HCT116 (cell line): ENCODE measurements around the gene CBS. TPM values are rescaled to one million over a fixed set of nuclear protein-coding genes. Genes with fewer than 3 reads are reported as not detected.
"Not testable (repeated sequence)": the region's sequence is repeated elsewhere in the genome, so short reads cannot be mapped to it uniquely, and the experiment has no call there.

Source experiments
- ATAC-seq: fragments of 200-7000 bp; cut with Tn5 transposase; 2 replicates; pipeline ENCODE4 v1.9.1; 2020; ENCODE audit warnings: mild to moderate bottlenecking, moderate library complexity
- BruUV-seq: library from RNA; stranded (reverse); fragments of 400-500 nt; replicated peaks from 2 replicates; lab custom pipeline; 2021; lab: Mats Ljungman, UMichigan
- CTCF ChIA-PET: fragments of 300-600 bp; sonication (Branson Sonifier 250); formaldehyde crosslinking; loops from one replicate; lab custom pipeline; 2021; ENCODE audit warnings: antibody characterized with exemption; lab: Charles Lee
- POLR2A ChIA-PET: fragments of 300-600, 350-600 bp; sonication (Branson Sonifier 250); formaldehyde crosslinking; loops from one replicate; lab custom pipeline; 2021; ENCODE audit warnings: antibody characterized with exemption; lab: Charles Lee
- RAD21 ChIA-PET, 2 experiments: fragments of 300-600 bp; sonication (Branson Sonifier 250); formaldehyde crosslinking; loops; one replicate each; lab custom pipeline; 2023; ENCODE audit warnings: low total read pairs in 2 of 2; ENCODE audit not compliant: uncharacterized antibody in 2 of 2, unreplicated experiment in 2 of 2, low non-redundant PET in 1 of 2; lab: Charles Lee
- DNase-seq: peaks from one replicate; pipeline ENCODE4 v3.0.0-alpha.2; 2010; ENCODE audit warnings: low read depth, low spot score
- H2AFZ ChIP-seq: fragments of 200-600 bp; shearing (Covaris generic), sonication (generic); 2 replicates; pipeline ENCODE4 v1.6.1; 2017; ENCODE audit warnings: low read depth, mixed run types, mixed read lengths, antibody characterized with exemption, low read length; ENCODE audit not compliant: poor library complexity, severe bottlenecking
- H3K27ac ChIP-seq: 2 replicates; pipeline ENCODE4 v1.5.1; 2012; ENCODE audit warnings: low read depth, low read length
- H3K27me3 ChIP-seq: fragments of 200-600 bp; sonication (generic); 2 replicates; pipeline ENCODE4 v1.6.1; 2016; ENCODE audit warnings: mixed run types, low read length, mixed read lengths; ENCODE audit not compliant: insufficient read depth
- H3K36me3 ChIP-seq, 2 experiments: fragments of 200-500 bp in 1 of 2; fragments of 200-600 bp in 1 of 2; sonication (Bioruptor generic) in 1 of 2; sonication (generic) in 1 of 2; 2 replicates each; pipeline versions ENCODE4 v1.5.1 to v1.6.1; 2014 to 2016; ENCODE audit warnings: low read length in 2 of 2, inconsistent platforms in 1 of 2, mixed read lengths in 1 of 2, mixed run types in 1 of 2; ENCODE audit not compliant: insufficient read depth in 2 of 2, control insufficient read depth in 1 of 2
- H3K4me1 ChIP-seq, 2 experiments: fragments of 200-600 bp in 1 of 2; sonication (generic) in 1 of 2; 2 replicates each; pipeline versions ENCODE4 v1.5.1 to v1.6.1; 2012 to 2017; ENCODE audit warnings: low read length in 2 of 2, inconsistent platforms in 1 of 2, mild to moderate bottlenecking in 1 of 2, mixed read lengths in 1 of 2, mixed run types in 1 of 2, moderate library complexity in 1 of 2; ENCODE audit not compliant: insufficient read depth in 2 of 2, control insufficient read depth in 1 of 2
- H3K4me2 ChIP-seq: fragments of 200-600 bp; sonication (generic); 2 replicates; pipeline ENCODE4 v1.6.1; 2017; ENCODE audit warnings: mixed run types, low read length, mixed read lengths
- H3K4me3 ChIP-seq, 2 experiments: fragments of 200-600 bp in 1 of 2; sonication (generic) in 1 of 2; replicated peaks in 1 of 2; 2 replicates each; pipeline ENCODE4 v1.5.1; 2011 to 2016; ENCODE audit warnings: low read length in 2 of 2, control low read depth in 1 of 2, low read depth in 1 of 2, mild to moderate bottlenecking in 1 of 2, mixed read lengths in 1 of 2, mixed run types in 1 of 2
- H3K79me2 ChIP-seq: fragments of 200-600 bp; sonication (generic); 2 replicates; pipeline ENCODE4 v1.6.1; 2017; ENCODE audit warnings: mild to moderate bottlenecking, mixed run types, low read length, moderate library complexity, mixed read lengths; ENCODE audit not compliant: insufficient read depth
- H3K9ac ChIP-seq: fragments of 200-600 bp; sonication (generic); 2 replicates; pipeline ENCODE4 v1.6.1; 2016; ENCODE audit warnings: low read length, mixed read lengths
- H3K9me2 ChIP-seq: fragments of 200-600 bp; sonication (generic), shearing (Covaris generic); 2 replicates; pipeline ENCODE4 v1.6.1; 2017; ENCODE audit warnings: mixed run types, mild to moderate bottlenecking, moderate library complexity; ENCODE audit not compliant: insufficient read depth
- H3K9me3 ChIP-seq, 2 experiments: fragments of 200-500 bp in 1 of 2; fragments of 200-600 bp in 1 of 2; sonication (Bioruptor generic) in 1 of 2; sonication (generic) in 1 of 2; 2 replicates each; pipeline ENCODE4 v1.6.1; 2014 to 2017; ENCODE audit warnings: low read length in 2 of 2, mixed read lengths in 2 of 2, inconsistent platforms in 1 of 2, low read depth in 1 of 2, mild to moderate bottlenecking in 1 of 2, mixed run types in 1 of 2, moderate library complexity in 1 of 2; ENCODE audit not compliant: control insufficient read depth in 1 of 2, insufficient read depth in 1 of 2
- H4K20me1 ChIP-seq: fragments of 200-600 bp; sonication (generic), shearing (Covaris generic); 2 replicates; pipeline ENCODE4 v1.6.1; 2017; ENCODE audit warnings: mixed run types, mild to moderate bottlenecking, moderate library complexity; ENCODE audit not compliant: insufficient read depth
- intact Hi-C: fragments of 100-400 bp; cut with micrococcal nuclease; formaldehyde crosslinking; loops from 2 replicates; pipeline ENCODE4 v1.10.0; 2022
- total RNA-seq: library from RNA; stranded (reverse); gene quantifications from one replicate; pipeline ENCODE4 v1.2.1, GENCODE V29; 2021; ENCODE audit not compliant: unreplicated experiment

The CBS gene
- total RNA-seq, 1 experiment from 2014 or later = 1.4 TPM

GRCh38 chr21:43068065-43068464 is 7.6 kb downstream of the CBS start:
- H3K9me3 ChIP-seq, H3K79me2 ChIP-seq, H3K27ac ChIP-seq, H3K36me3 ChIP-seq, H4K20me1 ChIP-seq, ATAC-seq, H3K27me3 ChIP-seq, H3K9me2 ChIP-seq, RAD21 ChIA-PET, H2AFZ ChIP-seq, DNase-seq, CTCF ChIA-PET, H3K9ac ChIP-seq, H3K4me1 ChIP-seq, H3K4me3 ChIP-seq, POLR2A ChIA-PET, BruUV-seq, H3K4me2 ChIP-seq, intact Hi-C loops: not testable (repeated sequence)

GRCh38 chr21:43066690-43067089 is 8.9 kb downstream of the CBS start:
- H3K4me2 ChIP-seq, H3K79me2 ChIP-seq, H3K4me1 ChIP-seq, RAD21 ChIA-PET, DNase-seq, H3K27me3 ChIP-seq, intact Hi-C loops, H2AFZ ChIP-seq, POLR2A ChIA-PET, H3K9me3 ChIP-seq, H4K20me1 ChIP-seq, H3K4me3 ChIP-seq, H3K9ac ChIP-seq, CTCF ChIA-PET, BruUV-seq, H3K36me3 ChIP-seq, H3K27ac ChIP-seq, H3K9me2 ChIP-seq, ATAC-seq: not testable (repeated sequence)

GRCh38 chr21:43065991-43066390 is 9.6 kb downstream of the CBS start:
- RAD21 ChIA-PET, H3K4me1 ChIP-seq, H3K27ac ChIP-seq, intact Hi-C loops, H4K20me1 ChIP-seq, BruUV-seq, H3K9me2 ChIP-seq, H3K36me3 ChIP-seq, POLR2A ChIA-PET, H3K4me2 ChIP-seq, DNase-seq, CTCF ChIA-PET, H3K27me3 ChIP-seq, H3K79me2 ChIP-seq, H2AFZ ChIP-seq, H3K9me3 ChIP-seq, H3K4me3 ChIP-seq, H3K9ac ChIP-seq, ATAC-seq: not testable (repeated sequence)

GRCh38 chr21:43064265-43064917 is 11.2 kb downstream of the CBS start:
- H4K20me1 ChIP-seq, H3K27ac ChIP-seq, H3K4me3 ChIP-seq, H3K27me3 ChIP-seq, DNase-seq, H3K79me2 ChIP-seq, POLR2A ChIA-PET, H3K9ac ChIP-seq, H3K4me2 ChIP-seq, CTCF ChIA-PET, H2AFZ ChIP-seq, H3K36me3 ChIP-seq, intact Hi-C loops, ATAC-seq, RAD21 ChIA-PET, H3K4me1 ChIP-seq, H3K9me3 ChIP-seq, BruUV-seq, H3K9me2 ChIP-seq: not testable (repeated sequence)
